Cardiac muscle cell (in vitro differentiated cells and primary cell): ENCODE measurements around the gene MACROH2A1. TPM values are rescaled to one million over a fixed set of nuclear protein-coding genes. Genes with fewer than 3 reads are reported as not detected.

Experiments used
- DNase-seq, 2 donors: peaks; one replicate each; pipeline versions ENCODE4 v3.0.0 to v3.0.0-alpha.2; 2010 to 2017; ENCODE audit warnings: low read depth in 1 of 2, low spot score in 1 of 2
- H3K27ac ChIP-seq: fragments of 200-600 bp; sonication (generic); 2 replicates; pipeline ENCODE4 v1.5.1; 2016
- H3K27me3 ChIP-seq: fragments of 200-600 bp; sonication (generic); 2 replicates; pipeline ENCODE4 v1.6.0; 2016; ENCODE audit warnings: control low read depth
- H3K36me3 ChIP-seq: fragments of 200-600 bp; sonication (generic); 2 replicates; pipeline ENCODE4 v1.5.1; 2016; ENCODE audit warnings: control low read depth
- H3K4me1 ChIP-seq: fragments of 200-600 bp; sonication (generic); 2 replicates; pipeline ENCODE4 v1.8.1; 2017; ENCODE audit warnings: low read depth, mild to moderate bottlenecking, mixed run types
- H3K4me3 ChIP-seq: fragments of 200-600 bp; sonication (generic); 2 replicates; pipeline ENCODE4 v1.5.1; 2016; ENCODE audit warnings: mild to moderate bottlenecking
- H3K9me3 ChIP-seq: fragments of 200-600 bp; sonication (generic); 2 replicates; pipeline ENCODE4 v1.5.1; 2017; ENCODE audit warnings: low read depth, mild to moderate bottlenecking, control low read depth
- CTCF ChIP-seq: IDR thresholded peaks from 2 replicates; pipeline ENCODE4 v1.5.1; 2012; ENCODE audit warnings: low read depth, mild to moderate bottlenecking, low read length
- polyA plus RNA-seq: library from polyadenylated mRNA; unstranded; fragments of >200 nt; fragmentation: Nextera tagmentation; extraction: Ambion mirVana; gene quantifications from 2 replicates; pipeline ENCODE4 v1.2.1, GENCODE V29; 2016
- total RNA-seq: library from RNA; depleted of rRNA; stranded (reverse); fragments of >200 nt; gene quantifications from 2 replicates; pipeline ENCODE4 v1.2.3, GENCODE V29; 2016

Gene MACROH2A1
- total and polyA plus RNA-seq, 2 experiments from 2014 or later, result 386 to 644 TPM

GRCh38 chr5:135445306-135445985, 46.4 kb upstream of the MACROH2A1 start:
- H3K36me3 ChIP-seq, result no peaks in the 10 kb centered on the region
- no peaks in the 10 kb centered on the region for H3K9me3 ChIP-seq
- peaks cover 5% of the 10 kb centered on the region for H3K4me1 ChIP-seq
- no peak overlapping the region for H3K27ac ChIP-seq
- H3K27me3 ChIP-seq, result peaks cover 20% of the 10 kb centered on the region
- DNase-seq, result no peak
- H3K4me3 ChIP-seq, result no peak overlapping the region
- TF ChIP-seq CTCF, result no peak

- peaks cover 5% of the 10 kb centered on the region for H3K4me1 ChIP-seq
- TF ChIP-seq CTCF, result no peak
- DNase-seq, result no peak
- no peak overlapping the region for H3K27ac ChIP-seq
- no peak overlapping the region for H3K4me3 ChIP-seq
- H3K9me3 ChIP-seq, result no peaks in the 10 kb centered on the region
- H3K27me3 ChIP-seq, result peaks cover 14% of the 10 kb centered on the region
- H3K36me3 ChIP-seq, result no peaks in the 10 kb centered on the region
These were observed 45.9 kb upstream of the MACROH2A1 start for GRCh38 chr5:135444881-135445280.

- H3K9me3 ChIP-seq, result no peaks in the 10 kb centered on the region
- H3K4me1 ChIP-seq, result peaks cover 5% of the 10 kb centered on the region
- no peak overlapping the region for H3K4me3 ChIP-seq
- peaks cover 9% of the 10 kb centered on the region for H3K27me3 ChIP-seq
- DNase-seq, result no peak
- no peak overlapping the region for H3K27ac ChIP-seq
- no peak for TF ChIP-seq CTCF
- no peaks in the 10 kb centered on the region for H3K36me3 ChIP-seq
These were observed 45.3 kb upstream of the MACROH2A1 start for GRCh38 chr5:135444360-135444759.

GRCh38 chr5:135443161-135443960, 44.3 kb upstream of the MACROH2A1 start:
- DNase-seq, result no peak
- Histone ChIP-seq H3K4me3 (no peak overlapping the region), H3K4me1 (peaks cover 5% of the 10 kb centered on the region), H3K27me3 (no peaks in the 10 kb centered on the region), H3K36me3 (no peaks in the 10 kb centered on the region), H3K9me3 (no peaks in the 10 kb centered on the region), H3K27ac (no peak overlapping the region)
- no peak for TF ChIP-seq CTCF

- H3K4me3 ChIP-seq, result no peak overlapping the region
- H3K4me1 ChIP-seq, result peaks cover 5% of the 10 kb centered on the region
- no peaks in the 10 kb centered on the region for H3K27me3 ChIP-seq
- no peak for TF ChIP-seq CTCF
- no peaks in the 10 kb centered on the region for H3K36me3 ChIP-seq
- no peak overlapping the region for H3K27ac ChIP-seq
- no peak for DNase-seq
- H3K9me3 ChIP-seq, result no peaks in the 10 kb centered on the region
These were observed 43.6 kb upstream of the MACROH2A1 start for GRCh38 chr5:135442431-135443160.
